D341Med (cell line): ENCODE measurements around the gene PLXND1.
"Not testable (repeated sequence)": the region's sequence is repeated elsewhere in the genome, so short reads cannot be mapped to it uniquely, and the experiment has no call there.

Experiments used
- DNase-seq: peaks from one replicate; pipeline ENCODE4 v3.0.0; 2012; ENCODE audit warnings: low spot score

The PLXND1 gene

DNA sequence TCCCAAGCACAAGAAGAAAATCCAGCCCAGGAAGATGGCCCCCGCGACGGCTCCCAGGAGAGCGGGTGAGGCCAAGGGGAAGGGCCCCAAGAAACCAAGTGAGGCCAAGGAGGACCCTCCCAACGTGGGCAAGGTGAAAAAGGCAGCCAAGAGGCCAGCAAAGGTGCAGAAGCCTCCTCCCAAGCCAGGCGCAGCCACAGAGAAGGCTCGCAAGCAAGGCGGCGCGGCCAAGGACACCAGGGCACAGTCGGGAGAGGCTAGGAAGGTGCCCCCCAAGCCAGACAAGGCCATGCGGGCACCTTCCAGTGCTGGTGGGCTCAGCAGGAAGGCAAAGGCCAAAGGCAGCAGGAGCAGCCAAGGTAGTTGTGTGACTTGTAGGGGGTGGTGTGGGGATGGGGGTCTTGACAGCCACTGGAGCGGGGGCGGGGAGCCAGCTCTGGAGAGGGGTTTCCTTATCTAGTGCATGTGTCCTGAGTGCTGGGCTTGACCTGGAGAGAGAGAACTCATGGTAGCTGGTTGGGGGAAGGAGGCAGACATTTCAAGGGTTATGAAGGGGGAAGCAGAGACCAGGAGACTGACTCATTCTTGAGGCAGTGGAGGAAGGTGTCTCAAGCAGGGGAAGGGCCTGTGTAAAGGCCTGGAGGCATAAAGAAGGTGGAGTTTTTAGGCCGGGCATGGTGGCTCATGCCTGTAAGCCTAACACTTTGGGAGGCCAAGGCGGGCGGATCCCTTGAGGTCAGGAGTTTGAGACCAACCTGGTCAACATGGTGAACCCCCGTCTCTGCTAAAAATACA lies 57.3 kb downstream of the PLXND1 start:
- no peak for DNase-seq

- DNase-seq: no peak
These were observed 58.1 kb downstream of the PLXND1 start for GRCh38 chr3:129548104-129548965.

DNA sequence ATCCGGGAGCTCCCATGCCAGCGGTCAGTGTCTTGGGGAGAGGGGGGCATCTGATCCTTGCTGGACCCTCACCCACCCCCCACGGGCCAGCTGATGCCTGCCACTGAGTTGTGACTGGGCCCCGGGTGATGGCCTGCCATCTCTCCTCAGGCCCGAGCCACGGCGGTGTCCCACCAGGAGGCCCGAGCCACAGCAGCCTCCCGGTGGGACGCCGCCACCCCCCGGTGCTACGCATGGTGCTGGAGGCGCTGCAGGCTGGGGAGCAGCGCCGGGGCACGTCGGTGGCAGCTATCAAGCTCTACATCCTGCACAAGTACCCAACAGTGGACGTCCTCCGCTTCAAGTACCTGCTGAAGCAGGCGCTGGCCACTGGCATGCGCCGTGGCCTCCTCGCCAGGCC lies 59.2 kb downstream of the PLXND1 start:
- DNase-seq: no peak

DNA sequence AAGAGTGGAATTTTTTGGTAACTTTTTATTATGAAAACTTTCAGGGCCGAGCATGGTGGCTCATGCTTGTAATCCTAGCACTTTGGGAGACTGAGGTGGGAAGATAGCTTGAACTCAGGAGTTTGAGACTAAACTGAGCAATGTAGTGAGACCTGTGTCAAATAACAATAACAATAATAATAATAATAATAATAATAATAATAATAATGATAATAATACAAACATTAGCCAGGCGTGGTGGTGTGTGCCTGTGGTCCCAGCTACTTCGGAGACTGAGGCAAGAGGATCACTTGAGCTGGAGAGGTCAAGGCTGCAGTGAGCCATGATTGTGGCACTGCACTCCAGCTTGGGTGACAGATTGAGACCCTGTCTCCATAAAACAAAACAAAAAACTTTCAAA lies 60.5 kb downstream of the PLXND1 start:
- DNase-seq: not testable (repeated sequence)

DNA sequence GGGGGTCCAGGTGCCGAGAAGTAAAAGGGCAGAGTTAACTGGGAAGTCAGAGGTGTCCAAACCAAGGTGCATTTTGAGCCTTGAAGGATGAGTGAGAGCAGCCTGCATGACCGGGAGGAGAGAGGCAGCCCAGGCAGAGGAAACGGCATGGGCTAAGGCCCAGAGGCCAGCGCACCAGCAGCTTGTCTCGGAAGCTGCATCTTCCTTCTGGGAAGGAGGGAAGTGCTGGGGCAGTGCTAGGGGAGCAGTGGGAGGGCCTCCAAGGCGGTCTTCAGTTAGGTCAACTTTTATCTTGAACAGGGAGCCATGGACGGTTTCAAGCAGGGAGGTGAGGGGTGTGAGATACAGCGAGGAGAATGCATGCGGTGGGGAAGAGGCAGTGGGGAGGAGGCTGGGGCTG lies 62.5 kb downstream of the PLXND1 start:
- DNase-seq: no peak

DNA sequence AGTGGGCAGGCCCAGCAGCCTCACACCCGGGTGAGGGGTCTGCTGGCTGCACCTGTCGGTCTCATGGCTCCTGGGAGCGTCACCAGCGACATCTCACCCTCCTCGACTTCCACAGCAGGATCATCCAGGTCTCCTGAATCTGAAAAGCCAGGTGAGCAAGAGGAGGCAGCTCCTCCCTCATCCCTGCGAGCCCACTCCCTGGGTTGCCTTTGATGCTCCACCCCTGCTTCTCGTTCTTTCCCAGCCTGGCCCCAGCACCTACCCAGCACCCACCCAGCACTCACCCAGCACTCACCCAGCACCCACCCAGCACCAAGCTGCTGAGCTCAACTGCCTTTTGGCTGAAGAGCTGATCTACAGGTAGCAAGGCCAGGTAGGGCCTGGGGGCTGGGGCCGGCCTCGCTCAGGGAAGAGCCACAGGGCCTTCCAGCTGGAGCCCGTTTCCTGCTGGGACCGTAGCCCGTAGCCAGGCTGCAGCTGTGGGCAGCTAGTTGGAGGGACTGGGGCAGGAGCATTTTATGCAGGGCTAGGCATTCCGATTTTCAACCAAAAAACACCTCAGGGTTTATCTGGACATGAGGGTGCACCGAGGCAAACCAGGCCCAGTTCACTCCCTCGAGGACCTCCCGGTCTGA lies 63.2 kb downstream of the PLXND1 start, which contains the start of gene H1-8:
TSS of gene H1-8 (plus strand) at position 20 of the 635 bp plus-strand sequence. CDS start at position 64, 44 bp downstream.
- DNase-seq: no peak

- DNase-seq: no peak
These were observed 63.7 kb downstream of the PLXND1 start for GRCh38 chr3:129542747-129543146.

GRCh38 chr3:129540776-129541516 lies 65.5 kb downstream of the PLXND1 start:
- DNase-seq: no peak

DNA sequence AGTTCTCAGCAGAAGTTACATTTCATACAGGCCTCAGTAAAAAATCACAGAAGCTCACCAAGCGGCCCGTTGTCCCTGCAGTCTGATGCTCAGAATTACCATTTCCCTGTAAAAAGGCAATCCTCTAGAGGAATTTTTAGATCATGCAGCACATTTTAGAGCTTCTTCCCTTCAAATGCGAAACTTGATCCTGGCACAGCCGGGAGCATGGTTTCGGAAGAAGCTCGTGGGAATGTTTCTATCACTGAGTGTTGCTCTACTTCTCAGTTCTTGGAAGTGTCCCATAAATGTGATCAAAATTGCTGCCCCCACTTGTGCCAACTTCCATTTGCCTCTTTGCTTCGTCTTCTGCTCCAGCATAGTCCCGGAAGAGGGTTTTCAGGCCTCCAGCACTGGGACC lies 67.3 kb downstream of the PLXND1 start:
- DNase-seq: no peak

GRCh38 chr3:129536804-129537203 lies 69.7 kb downstream of the PLXND1 start:
- DNase-seq: no peak

DNA sequence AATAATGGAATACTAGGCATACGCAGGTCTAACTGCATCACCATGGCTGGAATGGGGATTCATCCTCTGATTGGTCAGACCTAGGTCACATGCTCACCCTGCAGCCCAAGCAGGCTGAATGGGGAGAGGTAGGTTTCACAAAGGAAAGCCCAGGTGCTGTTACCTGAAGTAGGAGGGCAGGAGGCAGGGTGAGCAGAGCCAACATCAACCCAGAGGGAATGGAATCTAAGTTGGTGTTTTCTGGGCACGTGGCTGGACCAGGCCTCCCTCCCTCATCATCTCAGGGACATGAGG lies 70.2 kb downstream of the PLXND1 start:
- no peak for DNase-seq

DNA sequence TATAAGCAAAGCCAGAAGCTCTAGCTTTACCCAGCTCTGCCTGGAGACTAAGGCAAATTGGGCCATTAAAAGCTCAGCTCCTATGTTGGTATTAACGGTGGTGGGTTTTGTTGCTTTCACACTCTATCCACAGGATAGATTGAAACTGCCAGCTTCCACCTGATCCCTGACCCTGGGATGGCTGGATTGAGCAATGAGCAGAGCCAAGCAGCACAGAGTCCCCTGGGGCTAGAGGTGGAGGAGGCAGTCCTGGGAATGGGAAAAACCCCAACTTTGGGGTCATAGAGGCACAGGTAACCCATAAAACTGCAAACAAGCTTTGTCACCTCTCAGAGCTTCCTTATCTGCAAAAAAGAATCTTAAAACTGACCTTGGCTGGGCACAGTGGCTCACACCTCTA lies 71.4 kb downstream of the PLXND1 start:
- no peak for DNase-seq

GRCh38 chr3:129534428-129535027 lies 71.9 kb downstream of the PLXND1 start:
- no peak for DNase-seq

DNA sequence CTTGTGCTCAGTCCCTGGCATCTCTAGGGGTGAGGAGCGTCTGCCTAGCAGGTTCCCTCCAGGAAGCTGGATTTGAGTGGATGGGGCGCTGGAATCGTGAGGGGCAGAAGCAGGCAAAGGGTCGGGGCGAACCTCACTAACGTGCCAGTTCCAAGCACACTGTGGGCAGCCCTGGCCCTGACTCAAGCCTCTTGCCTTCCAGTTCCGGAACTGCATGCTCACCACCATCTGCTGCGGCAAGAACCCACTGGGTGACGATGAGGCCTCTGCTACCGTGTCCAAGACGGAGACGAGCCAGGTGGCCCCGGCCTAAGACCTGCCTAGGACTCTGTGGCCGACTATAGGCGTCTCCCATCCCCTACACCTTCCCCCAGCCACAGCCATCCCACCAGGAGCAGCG lies 73.1 kb downstream of the PLXND1 start:
- DNase-seq: no peak

DNA sequence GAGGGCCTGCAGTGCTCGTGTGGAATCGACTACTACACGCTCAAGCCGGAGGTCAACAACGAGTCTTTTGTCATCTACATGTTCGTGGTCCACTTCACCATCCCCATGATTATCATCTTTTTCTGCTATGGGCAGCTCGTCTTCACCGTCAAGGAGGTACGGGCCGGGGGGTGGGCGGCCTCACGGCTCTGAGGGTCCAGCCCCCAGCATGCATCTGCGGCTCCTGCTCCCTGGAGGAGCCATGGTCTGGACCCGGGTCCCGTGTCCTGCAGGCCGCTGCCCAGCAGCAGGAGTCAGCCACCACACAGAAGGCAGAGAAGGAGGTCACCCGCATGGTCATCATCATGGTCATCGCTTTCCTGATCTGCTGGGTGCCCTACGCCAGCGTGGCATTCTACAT lies 74.2 kb downstream of the PLXND1 start:
- DNase-seq: no peak

DNA sequence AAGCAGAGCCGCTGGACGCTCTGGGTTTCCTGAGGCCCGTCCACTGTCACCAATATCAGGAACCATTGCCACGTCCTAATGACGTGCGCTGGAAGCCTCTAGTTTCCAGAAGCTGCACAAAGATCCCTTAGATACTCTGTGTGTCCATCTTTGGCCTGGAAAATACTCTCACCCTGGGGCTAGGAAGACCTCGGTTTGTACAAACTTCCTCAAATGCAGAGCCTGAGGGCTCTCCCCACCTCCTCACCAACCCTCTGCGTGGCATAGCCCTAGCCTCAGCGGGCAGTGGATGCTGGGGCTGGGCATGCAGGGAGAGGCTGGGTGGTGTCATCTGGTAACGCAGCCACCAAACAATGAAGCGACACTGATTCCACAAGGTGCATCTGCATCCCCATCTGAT lies 74.8 kb downstream of the PLXND1 start:
- DNase-seq: no peak

GRCh38 chr3:129530821-129531220 lies 75.7 kb downstream of the PLXND1 start:
- no peak for DNase-seq

- DNase-seq: no peak
These were observed 76.2 kb downstream of the PLXND1 start for GRCh38 chr3:129530251-129530791.

GRCh38 chr3:129529436-129530210 lies 76.9 kb downstream of the PLXND1 start:
- no peak for DNase-seq

DNA sequence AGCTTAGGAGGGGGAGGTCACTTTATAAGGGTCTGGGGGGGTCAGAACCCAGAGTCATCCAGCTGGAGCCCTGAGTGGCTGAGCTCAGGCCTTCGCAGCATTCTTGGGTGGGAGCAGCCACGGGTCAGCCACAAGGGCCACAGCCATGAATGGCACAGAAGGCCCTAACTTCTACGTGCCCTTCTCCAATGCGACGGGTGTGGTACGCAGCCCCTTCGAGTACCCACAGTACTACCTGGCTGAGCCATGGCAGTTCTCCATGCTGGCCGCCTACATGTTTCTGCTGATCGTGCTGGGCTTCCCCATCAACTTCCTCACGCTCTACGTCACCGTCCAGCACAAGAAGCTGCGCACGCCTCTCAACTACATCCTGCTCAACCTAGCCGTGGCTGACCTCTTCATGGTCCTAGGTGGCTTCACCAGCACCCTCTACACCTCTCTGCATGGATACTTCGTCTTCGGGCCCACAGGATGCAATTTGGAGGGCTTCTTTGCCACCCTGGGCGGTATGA lies 77.8 kb downstream of the PLXND1 start, which contains the start of gene RHO:
TSS of gene RHO (plus strand) at position 51 of the 512 bp plus-strand sequence. CDS start at position 146, 95 bp downstream.
- no peak for DNase-seq
